Measurements from ENCODE around the gene BMP7.
"Not testable (repeated sequence)": the region's sequence is repeated elsewhere in the genome, so short reads cannot be mapped to it uniquely, and the experiment has no call there.

GRCh38 chr20:57191265-57191638 lies 75.2 kb downstream of the BMP7 start:
- not testable (repeated sequence) for TF ChIP-seq CTCF (conservative IDR thresholded peaks at IDR 0.05; ENCODE audit: low read length); EZH2phosphoT487 (IDR thresholded peaks at IDR 0.05; ENCODE audit: borderline replicate concordance, low read depth, low read length)

All from OCI-LY7 (cell line).